KMS-11 (cell line): ENCODE results near the gene RYR2.

Experiments
- H2AFZ ChIP-seq: fragments of 200-600 bp; sonication (generic); 2 replicates; pipeline ENCODE4 v1.6.1; 2016; ENCODE audit warnings: antibody characterized with exemption, mixed run types, low read depth
- H3K27ac ChIP-seq: fragments of 200-600 bp; sonication (generic); 2 replicates; pipeline ENCODE4 v1.6.1; 2016; ENCODE audit warnings: mild to moderate bottlenecking, mixed run types
- H3K27me3 ChIP-seq: fragments of 200-600 bp; sonication (generic); 2 replicates; pipeline ENCODE4 v1.6.1; 2017; ENCODE audit warnings: mild to moderate bottlenecking, low read depth, mixed run types, moderate library complexity; ENCODE audit not compliant: insufficient read depth
- H3K36me3 ChIP-seq: fragments of 200-600 bp; sonication (generic); 2 replicates; pipeline ENCODE4 v1.6.1; 2017; ENCODE audit warnings: mild to moderate bottlenecking, mixed run types; ENCODE audit not compliant: insufficient read depth
- H3K4me1 ChIP-seq: fragments of 200-600 bp; sonication (generic); 2 replicates; pipeline ENCODE4 v1.6.1; 2016; ENCODE audit warnings: mild to moderate bottlenecking, low read depth, mixed run types; ENCODE audit not compliant: poor library complexity, severe bottlenecking
- H3K4me2 ChIP-seq: fragments of 200-600 bp; sonication (generic); 2 replicates; pipeline ENCODE4 v1.7.0; 2016; ENCODE audit warnings: mild to moderate bottlenecking, mixed run types
- H3K4me3 ChIP-seq: fragments of 200-600 bp; sonication (generic); IDR thresholded peaks from 2 replicates; pipeline ENCODE4 v1.6.1; 2017; ENCODE audit warnings: low read depth, low read length, mixed read lengths; ENCODE audit not compliant: insufficient read depth
- H3K79me2 ChIP-seq: fragments of 200-600 bp; sonication (generic); 2 replicates; pipeline ENCODE4 v1.6.1; 2016; ENCODE audit warnings: low read depth, mixed run types; ENCODE audit not compliant: insufficient read depth
- H3K9ac ChIP-seq: fragments of 200-600 bp; sonication (generic); 2 replicates; pipeline ENCODE4 v1.6.1; 2016; ENCODE audit warnings: mild to moderate bottlenecking, mixed run types
- H4K20me1 ChIP-seq: fragments of 200-600 bp; sonication (generic); 2 replicates; pipeline ENCODE4 v1.6.1; 2016; ENCODE audit warnings: mild to moderate bottlenecking, mixed run types; ENCODE audit not compliant: insufficient read depth
- TF ChIP-seq, protein P1 (sequence below): fragments of 200-600 bp; sonication (generic); conservative IDR thresholded peaks from 2 replicates; pipeline ENCODE4 v1.6.1; 2017; ENCODE audit warnings: low read depth, mild to moderate bottlenecking, antibody characterized with exemption, low read length, moderate library complexity, mixed read lengths

RYR2 gene

DNA sequence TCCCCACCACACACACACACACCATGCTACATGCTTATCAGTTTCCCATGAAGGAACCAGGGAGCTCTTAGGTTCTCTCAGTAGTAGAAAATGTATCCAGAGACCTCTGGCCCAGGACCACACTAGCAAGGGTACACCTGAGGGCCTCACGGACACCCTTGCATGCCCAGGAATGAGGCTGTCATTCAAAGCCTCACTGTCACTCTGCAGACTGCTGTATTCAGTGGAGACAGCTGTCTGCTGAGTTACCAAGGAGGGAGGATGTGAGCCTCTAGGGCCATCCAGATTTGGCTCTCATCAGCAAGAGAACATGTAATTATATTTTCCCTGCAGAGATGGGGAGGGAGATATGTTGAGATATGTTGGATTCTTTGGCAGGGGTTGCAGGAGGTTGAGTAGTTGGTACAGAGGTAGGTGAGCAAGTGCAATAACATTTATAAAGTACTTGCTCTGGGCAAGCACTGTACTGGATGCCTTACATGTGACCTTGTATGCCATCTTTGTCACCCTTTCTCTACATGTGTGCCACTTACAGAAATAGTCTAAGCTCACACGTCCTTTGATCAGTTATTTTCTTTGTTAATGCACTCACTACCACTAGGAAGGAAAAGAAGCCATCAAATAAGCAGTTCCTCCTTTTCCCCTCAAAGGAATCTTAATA lies 598.2 kb downstream of the RYR2 start:
- no peak overlapping the region for H3K9ac ChIP-seq
- H2AFZ ChIP-seq, result no peak overlapping the region
- no peaks in the 10 kb centered on the region for H3K27me3 ChIP-seq
- no peaks in the 10 kb centered on the region for H3K79me2 ChIP-seq
- no peak overlapping the region for H3K4me2 ChIP-seq
- no peaks in the 10 kb centered on the region for H4K20me1 ChIP-seq
- TF ChIP-seq, protein P1, sequence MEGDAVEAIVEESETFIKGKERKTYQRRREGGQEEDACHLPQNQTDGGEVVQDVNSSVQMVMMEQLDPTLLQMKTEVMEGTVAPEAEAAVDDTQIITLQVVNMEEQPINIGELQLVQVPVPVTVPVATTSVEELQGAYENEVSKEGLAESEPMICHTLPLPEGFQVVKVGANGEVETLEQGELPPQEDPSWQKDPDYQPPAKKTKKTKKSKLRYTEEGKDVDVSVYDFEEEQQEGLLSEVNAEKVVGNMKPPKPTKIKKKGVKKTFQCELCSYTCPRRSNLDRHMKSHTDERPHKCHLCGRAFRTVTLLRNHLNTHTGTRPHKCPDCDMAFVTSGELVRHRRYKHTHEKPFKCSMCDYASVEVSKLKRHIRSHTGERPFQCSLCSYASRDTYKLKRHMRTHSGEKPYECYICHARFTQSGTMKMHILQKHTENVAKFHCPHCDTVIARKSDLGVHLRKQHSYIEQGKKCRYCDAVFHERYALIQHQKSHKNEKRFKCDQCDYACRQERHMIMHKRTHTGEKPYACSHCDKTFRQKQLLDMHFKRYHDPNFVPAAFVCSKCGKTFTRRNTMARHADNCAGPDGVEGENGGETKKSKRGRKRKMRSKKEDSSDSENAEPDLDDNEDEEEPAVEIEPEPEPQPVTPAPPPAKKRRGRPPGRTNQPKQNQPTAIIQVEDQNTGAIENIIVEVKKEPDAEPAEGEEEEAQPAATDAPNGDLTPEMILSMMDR, result no peak
- no peak overlapping the region for H3K27ac ChIP-seq
- H3K36me3 ChIP-seq, result no peaks in the 10 kb centered on the region
- no peaks in the 10 kb centered on the region for H3K4me1 ChIP-seq
- H3K4me3 ChIP-seq, result no peak overlapping the region

DNA sequence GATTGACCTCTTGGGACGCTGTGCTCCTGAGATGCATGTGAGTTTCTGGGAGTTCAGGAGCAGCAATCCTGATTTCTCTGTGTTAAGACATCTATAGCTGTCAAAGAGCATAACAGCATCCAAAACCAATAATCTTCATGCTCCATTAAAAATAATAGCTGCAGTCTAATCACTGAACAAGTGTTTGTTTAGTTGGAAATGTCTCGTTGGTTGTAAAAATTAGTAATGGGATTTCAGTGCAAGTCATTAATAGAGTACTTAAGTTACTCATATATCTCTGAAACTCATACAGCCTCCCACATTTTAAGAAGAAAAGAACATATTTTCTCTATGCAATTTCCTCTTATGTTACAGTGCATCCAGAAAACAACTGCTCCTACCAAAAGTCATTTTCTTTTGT lies 599.0 kb downstream of the RYR2 start:
- TF ChIP-seq, protein P1, result no peak

DNA sequence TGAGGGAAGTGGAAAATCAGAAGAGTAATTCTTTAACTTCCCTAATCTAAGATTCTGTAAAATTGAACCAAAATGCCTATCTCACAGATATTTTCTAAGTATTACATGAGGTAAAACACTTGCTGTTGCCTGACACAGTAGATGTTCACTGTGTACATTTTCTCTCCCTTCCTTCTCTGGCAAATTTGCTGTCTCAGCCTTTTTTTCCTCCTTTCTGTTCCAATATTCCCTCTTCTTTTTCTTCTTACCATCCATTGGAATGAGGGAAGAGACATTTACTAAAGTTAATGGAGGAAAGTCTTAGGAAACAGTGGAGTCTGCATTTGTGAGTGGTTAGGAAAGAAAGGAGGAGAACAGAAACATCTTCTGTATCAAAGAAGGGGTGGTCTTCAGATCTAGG lies 608.8 kb downstream of the RYR2 start:
- TF ChIP-seq, protein P1, result no peak
- Histone ChIP-seq H3K4me2 (no peak overlapping the region), H3K79me2 (no peaks in the 10 kb centered on the region), H3K36me3 (no peaks in the 10 kb centered on the region), H3K4me1 (no peaks in the 10 kb centered on the region), H2AFZ (no peak overlapping the region), H3K27ac (no peak overlapping the region), H4K20me1 (no peaks in the 10 kb centered on the region), H3K27me3 (no peaks in the 10 kb centered on the region), H3K4me3 (no peak overlapping the region), H3K9ac (no peak overlapping the region)

More for the DNA sequence above, 599.0 kb downstream of the RYR2 start:
- no peak overlapping the region for H3K27ac ChIP-seq
- no peaks in the 10 kb centered on the region for H3K36me3 ChIP-seq
- H3K9ac ChIP-seq, result no peak overlapping the region
- no peak overlapping the region for H3K4me3 ChIP-seq
- H3K27me3 ChIP-seq, result no peaks in the 10 kb centered on the region
- no peaks in the 10 kb centered on the region for H3K79me2 ChIP-seq
- H2AFZ ChIP-seq, result no peak overlapping the region
- H4K20me1 ChIP-seq, result no peaks in the 10 kb centered on the region
- no peak overlapping the region for H3K4me2 ChIP-seq
- no peaks in the 10 kb centered on the region for H3K4me1 ChIP-seq

DNA sequence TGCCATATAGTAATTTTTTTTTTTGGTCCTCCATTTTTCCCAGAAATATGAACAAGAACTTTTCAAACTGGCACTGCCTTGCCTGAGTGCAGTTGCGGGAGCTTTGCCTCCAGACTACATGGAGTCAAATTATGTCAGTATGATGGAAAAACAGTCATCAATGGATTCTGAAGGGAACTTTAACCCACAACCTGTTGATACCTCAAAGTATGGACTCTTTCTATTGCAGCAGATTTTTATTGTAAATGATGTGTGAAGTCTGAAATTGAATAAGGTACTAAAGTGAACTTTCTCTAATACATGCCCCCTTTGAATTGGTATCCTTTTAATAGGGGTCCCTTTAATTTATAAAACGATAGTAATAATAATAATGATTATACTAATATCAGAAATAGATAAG lies 613.8 kb downstream of the RYR2 start:
- H2AFZ ChIP-seq, result no peak overlapping the region
- TF ChIP-seq, protein P1, result no peak
- no peaks in the 10 kb centered on the region for H3K4me1 ChIP-seq
- H3K36me3 ChIP-seq, result no peaks in the 10 kb centered on the region
- H4K20me1 ChIP-seq, result no peaks in the 10 kb centered on the region
- H3K9ac ChIP-seq, result no peak overlapping the region
- no peak overlapping the region for H3K4me2 ChIP-seq
- no peak overlapping the region for H3K27ac ChIP-seq
- no peak overlapping the region for H3K4me3 ChIP-seq
- no peaks in the 10 kb centered on the region for H3K79me2 ChIP-seq
- no peaks in the 10 kb centered on the region for H3K27me3 ChIP-seq
